AG09319 (cell line): ENCODE measurements around the gene PRG2.

Experiments
- DNase-seq: peaks from one replicate; pipeline ENCODE4 v3.0.0-alpha.2; 2010; ENCODE audit warnings: low read depth; ENCODE audit errors: extremely low read depth
- TF ChIP-seq, protein P1 (sequence below): IDR thresholded peaks from 2 replicates; pipeline ENCODE4 v1.5.1; 2011; ENCODE audit warnings: low read depth, mild to moderate bottlenecking, inconsistent platforms, low read length, moderate library complexity

The PRG2 gene, protein sequence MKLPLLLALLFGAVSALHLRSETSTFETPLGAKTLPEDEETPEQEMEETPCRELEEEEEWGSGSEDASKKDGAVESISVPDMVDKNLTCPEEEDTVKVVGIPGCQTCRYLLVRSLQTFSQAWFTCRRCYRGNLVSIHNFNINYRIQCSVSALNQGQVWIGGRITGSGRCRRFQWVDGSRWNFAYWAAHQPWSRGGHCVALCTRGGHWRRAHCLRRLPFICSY

GRCh38 chr11:57390535-57390934 lies at the start of gene PRG2:
TSS of gene PRG2 (minus strand) at chr11:57390650. CDS start at chr11:57389944, 706 bp downstream.
- DNase-seq = no peak
- TF ChIP-seq, protein P1, sequence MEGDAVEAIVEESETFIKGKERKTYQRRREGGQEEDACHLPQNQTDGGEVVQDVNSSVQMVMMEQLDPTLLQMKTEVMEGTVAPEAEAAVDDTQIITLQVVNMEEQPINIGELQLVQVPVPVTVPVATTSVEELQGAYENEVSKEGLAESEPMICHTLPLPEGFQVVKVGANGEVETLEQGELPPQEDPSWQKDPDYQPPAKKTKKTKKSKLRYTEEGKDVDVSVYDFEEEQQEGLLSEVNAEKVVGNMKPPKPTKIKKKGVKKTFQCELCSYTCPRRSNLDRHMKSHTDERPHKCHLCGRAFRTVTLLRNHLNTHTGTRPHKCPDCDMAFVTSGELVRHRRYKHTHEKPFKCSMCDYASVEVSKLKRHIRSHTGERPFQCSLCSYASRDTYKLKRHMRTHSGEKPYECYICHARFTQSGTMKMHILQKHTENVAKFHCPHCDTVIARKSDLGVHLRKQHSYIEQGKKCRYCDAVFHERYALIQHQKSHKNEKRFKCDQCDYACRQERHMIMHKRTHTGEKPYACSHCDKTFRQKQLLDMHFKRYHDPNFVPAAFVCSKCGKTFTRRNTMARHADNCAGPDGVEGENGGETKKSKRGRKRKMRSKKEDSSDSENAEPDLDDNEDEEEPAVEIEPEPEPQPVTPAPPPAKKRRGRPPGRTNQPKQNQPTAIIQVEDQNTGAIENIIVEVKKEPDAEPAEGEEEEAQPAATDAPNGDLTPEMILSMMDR = no peak

- DNase-seq = no peak
- TF ChIP-seq, protein P1 = no peak
These were observed 49.3 kb upstream of the PRG2 start for GRCh38 chr11:57439786-57440185.

GRCh38 chr11:57438345-57439285 lies 48.2 kb upstream of the PRG2 start:
- TF ChIP-seq, protein P1 = no peak
- no peak for DNase-seq

- no peak for DNase-seq
These were observed 45.6 kb upstream of the PRG2 start for GRCh38 chr11:57436031-57436430.

GRCh38 chr11:57434640-57435546 lies 44.4 kb upstream of the PRG2 start:
- peak; percentile 92 for DNase-seq
- TF ChIP-seq, protein P1 = no peak

More at GRCh38 chr11:57436031-57436430, 45.6 kb upstream of the PRG2 start:
- TF ChIP-seq, protein P1 = no peak

DNA sequence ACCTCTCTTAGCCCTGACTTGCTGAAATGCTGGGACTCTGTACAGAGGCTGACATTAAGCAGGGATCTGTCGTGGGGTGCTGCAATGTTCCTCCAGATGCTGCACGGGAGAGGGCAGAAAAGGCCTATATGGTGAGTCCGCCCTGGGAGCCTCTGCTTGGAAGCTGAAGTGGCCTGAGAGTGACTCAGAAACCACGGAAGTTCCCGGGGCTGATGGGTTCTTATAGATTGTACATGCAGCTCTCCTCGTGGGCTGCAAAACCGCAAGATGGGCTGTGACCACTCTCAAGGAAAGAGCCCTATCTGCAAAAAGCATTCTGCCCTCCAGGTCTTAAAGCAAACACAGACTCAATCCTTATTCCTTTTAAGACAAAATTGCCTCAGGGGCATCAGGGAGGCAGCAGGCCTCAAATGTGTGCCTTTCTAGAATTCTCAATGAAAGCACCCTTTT lies 42.3 kb upstream of the PRG2 start:
- no peak for DNase-seq
- TF ChIP-seq, protein P1 = no peak
